Measurements from ENCODE around the gene ARHGEF37. TPM values are rescaled to one million over a fixed set of nuclear protein-coding genes. Genes with fewer than 3 reads are reported as not detected.

ARHGEF37 gene
- total RNA-seq, 1 donor from 2014 or later = 2.3 TPM

GRCh38 chr5:149578896-149579295, 2.4 kb upstream of the ARHGEF37 start:
- Mint-ChIP-seq H3K27me3 (ENCODE audit: low read depth) (peaks cover 26% of the 10 kb centered on the region), H3K4me1 (peaks cover 17% of the 10 kb centered on the region), H3K36me3 (ENCODE audit: low read depth) (no peaks in the 10 kb centered on the region), H3K9me3 (no peaks in the 10 kb centered on the region), H3K4me3 (no peak overlapping the region), H3K27ac (ENCODE audit: unreplicated experiment) (no peak overlapping the region)
- TF ChIP-seq CTCF (conservative IDR thresholded peaks at IDR 0.05) = no peak
- no peak for DNase-seq (ENCODE audit: low read depth, low spot score)

- H3K27ac Mint-ChIP-seq (ENCODE audit: unreplicated experiment) = no peak overlapping the region
- H3K4me1 Mint-ChIP-seq = peaks cover 17% of the 10 kb centered on the region
- H3K4me3 Mint-ChIP-seq = peak overlapping the region; percentile 74
- DNase-seq (ENCODE audit: low read depth, low spot score) = no peak
- H3K9me3 Mint-ChIP-seq = no peaks in the 10 kb centered on the region
- no peak for TF ChIP-seq CTCF (conservative IDR thresholded peaks at IDR 0.05)
- peaks cover 26% of the 10 kb centered on the region for H3K27me3 Mint-ChIP-seq (ENCODE audit: low read depth)
- H3K36me3 Mint-ChIP-seq (ENCODE audit: low read depth) = no peaks in the 10 kb centered on the region
Observed at GRCh38 chr5:149580808-149581191, 498 bp upstream of the ARHGEF37 start.

GRCh38 chr5:149581931-149582768, 852 bp downstream of the ARHGEF37 start:
- H3K27me3 Mint-ChIP-seq (ENCODE audit: low read depth) = peaks cover 26% of the 10 kb centered on the region
- no peak overlapping the region for H3K27ac Mint-ChIP-seq (ENCODE audit: unreplicated experiment)
- no peaks in the 10 kb centered on the region for H3K36me3 Mint-ChIP-seq (ENCODE audit: low read depth)
- no peaks in the 10 kb centered on the region for H3K9me3 Mint-ChIP-seq
- H3K4me1 Mint-ChIP-seq = peaks cover 17% of the 10 kb centered on the region
- TF ChIP-seq CTCF (conservative IDR thresholded peaks at IDR 0.05) = no peak
- no peak for DNase-seq (ENCODE audit: low read depth, low spot score)
- H3K4me3 Mint-ChIP-seq = peak overlapping the region; percentile 79

- Mint-ChIP-seq H3K9me3 (no peaks in the 10 kb centered on the region), H3K27ac (ENCODE audit: unreplicated experiment) (no peak overlapping the region), H3K36me3 (ENCODE audit: low read depth) (no peaks in the 10 kb centered on the region), H3K27me3 (ENCODE audit: low read depth) (peaks cover 26% of the 10 kb centered on the region), H3K4me3 (no peak overlapping the region), H3K4me1 (peaks cover 17% of the 10 kb centered on the region)
- no peak for TF ChIP-seq CTCF (conservative IDR thresholded peaks at IDR 0.05)
- DNase-seq (ENCODE audit: low read depth, low spot score) = no peak
Observed at GRCh38 chr5:149583394-149583793, 2.1 kb downstream of the ARHGEF37 start.

- H3K4me1 Mint-ChIP-seq = peaks cover 17% of the 10 kb centered on the region
- no peaks in the 10 kb centered on the region for H3K36me3 Mint-ChIP-seq (ENCODE audit: low read depth)
- no peak for TF ChIP-seq CTCF (conservative IDR thresholded peaks at IDR 0.05)
- DNase-seq (ENCODE audit: low read depth, low spot score) = no peak
- H3K4me3 Mint-ChIP-seq = no peak overlapping the region
- peaks cover 26% of the 10 kb centered on the region for H3K27me3 Mint-ChIP-seq (ENCODE audit: low read depth)
- H3K9me3 Mint-ChIP-seq = no peaks in the 10 kb centered on the region
- H3K27ac Mint-ChIP-seq (ENCODE audit: unreplicated experiment) = no peak overlapping the region
Observed at GRCh38 chr5:149584121-149584520, 2.8 kb downstream of the ARHGEF37 start.
